AG04450 (cell line): Measurements from ENCODE around the gene ALG8. TPM values are rescaled to one million over a fixed set of nuclear protein-coding genes. Genes with fewer than 3 reads are reported as not detected.
A peak's percentile ranks its signal among the peaks of the same experiment; 100 is the strongest.

Source experiments
- CTCF ChIA-PET: fragments of 300-600, 350-600 bp; formaldehyde crosslinking; extraction: SDS; loops from one replicate; lab custom pipeline; 2022; ENCODE audit warnings: antibody characterized with exemption, inconsistent platforms; lab: Charles Lee
- POLR2A ChIA-PET: fragments of 350-600 bp; formaldehyde crosslinking; extraction: SDS; loops from one replicate; lab custom pipeline; 2021; ENCODE audit warnings: antibody characterized with exemption, inconsistent platforms; lab: Yijun Ruan, JAX
- DNase-seq: peaks from one replicate; pipeline ENCODE4 v3.0.0-alpha.2; 2011; ENCODE audit warnings: low read depth, low spot score
- H3K27ac ChIP-seq: one replicate; pipeline ENCODE4 v1.5.1; 2012; ENCODE audit warnings: low read depth, low read length, control low read depth
- H3K27me3 ChIP-seq: one replicate; pipeline ENCODE4 v1.6.0; 2012; ENCODE audit warnings: low read length; ENCODE audit not compliant: control insufficient read depth, insufficient read depth
- H3K4me3 ChIP-seq: 2 replicates; pipeline ENCODE4 v1.5.1; 2011; ENCODE audit warnings: mild to moderate bottlenecking, low read depth, low read length, control low read depth
- H3K9me3 ChIP-seq: 2 replicates; pipeline ENCODE4 v1.5.1; 2012; ENCODE audit warnings: low read length; ENCODE audit not compliant: control insufficient read depth, insufficient read depth
- CTCF ChIP-seq: IDR thresholded peaks from 2 replicates; pipeline ENCODE4 v1.5.1; 2011; ENCODE audit warnings: low read depth, low read length, control low read depth, inconsistent platforms
- polyA plus RNA-seq: library from polyadenylated mRNA; depleted of rRNA; stranded (reverse); fragments of >200 nt; gene quantifications from 2 replicates; pipeline ENCODE4 v1.2.3, GENCODE V29; 2011

ALG8 gene
- polyA plus RNA-seq, 1 experiment = 80.0 TPM

GRCh38 chr11:78171951-78172350, 32.5 kb upstream of the ALG8 start:
- Histone ChIP-seq H3K27me3 (no peaks in the 10 kb centered on the region), H3K27ac (no peak overlapping the region), H3K9me3 (no peaks in the 10 kb centered on the region), H3K4me3 (no peak overlapping the region)
- no peak for DNase-seq
- TF ChIP-seq CTCF = no peak
- ChIA-PET CTCF (no interaction called here), POLR2A (interaction anchor here (0.6 kb wide), 1 partner anchor 13 kb away, joined by 3 read pairs; no protein-coding TSS in a partner anchor)

GRCh38 chr11:78170874-78171549, 31.6 kb upstream of the ALG8 start:
- TF ChIP-seq CTCF = no peak
- ChIA-PET POLR2A (interaction anchor here (0.6 kb wide), 1 partner anchor 12 kb away, joined by 3 read pairs; no protein-coding TSS in a partner anchor), CTCF (interaction anchor here (1.3 kb wide), 1 partner anchor 393 kb away, joined by 5 read pairs; no protein-coding TSS in a partner anchor)
- DNase-seq = no peak
- H3K4me3 ChIP-seq = no peak overlapping the region
- no peaks in the 10 kb centered on the region for H3K27me3 ChIP-seq
- H3K9me3 ChIP-seq = no peaks in the 10 kb centered on the region
- H3K27ac ChIP-seq = peak overlapping the region; percentile 31

GRCh38 chr11:78170413-78170812, 31.0 kb upstream of the ALG8 start:
- no peak for TF ChIP-seq CTCF
- H3K27ac ChIP-seq = peak overlapping the region; percentile 31
- H3K9me3 ChIP-seq = no peaks in the 10 kb centered on the region
- H3K27me3 ChIP-seq = no peaks in the 10 kb centered on the region
- ChIA-PET CTCF (interaction anchor here (1.3 kb wide), 1 partner anchor 394 kb away, joined by 5 read pairs; no protein-coding TSS in a partner anchor), POLR2A (no interaction called here)
- no peak for DNase-seq
- H3K4me3 ChIP-seq = no peak overlapping the region

GRCh38 chr11:78168539-78169477, 29.4 kb upstream of the ALG8 start:
- DNase-seq = peak; percentile 43
- H3K9me3 ChIP-seq = peaks cover 5% of the 10 kb centered on the region; the same call in 1 of the 2 replicates
- ChIA-PET POLR2A (interaction anchor here (1.0 to 1.5 kb wide), 2 partner anchors 19 kb away, joined by 3 to 4 read pairs; partner anchors contain the start of genes KCTD21 and USP35), CTCF (interaction anchor here (0.5 kb wide), 1 partner anchor 242 kb away, joined by 6 read pairs; no protein-coding TSS in a partner anchor)
- peak overlapping the region; percentile 91 for H3K27ac ChIP-seq
- no peak overlapping the region for H3K4me3 ChIP-seq
- no peaks in the 10 kb centered on the region for H3K27me3 ChIP-seq
- TF ChIP-seq CTCF = no peak
